ENCODE data around the gene ORC3. TPM values are rescaled to one million over a fixed set of nuclear protein-coding genes. Genes with fewer than 3 reads are reported as not detected.

The ORC3 gene
- total RNA-seq, 6 donors from 2014 or later: 10.3 to 27.2 (median 17.2) TPM

DNA sequence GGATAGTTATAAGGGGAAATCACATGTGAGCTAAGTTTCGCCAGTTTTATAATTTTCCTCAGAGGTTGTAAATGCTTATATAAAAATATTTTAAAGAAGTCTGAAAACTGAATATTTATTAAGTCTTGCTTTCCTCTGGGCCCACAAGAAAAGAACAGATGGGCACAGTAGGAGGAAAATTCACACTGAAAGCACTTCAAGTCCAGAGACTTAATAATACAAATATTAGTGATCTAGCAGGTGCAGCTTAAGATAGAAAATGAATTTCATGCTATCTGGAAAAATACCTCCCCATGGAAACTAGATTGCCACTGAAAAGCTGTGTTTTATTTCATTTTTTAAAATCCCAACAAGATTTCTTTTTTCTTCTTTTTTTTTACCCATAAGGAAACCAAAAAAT, 47.2 kb downstream of the ORC3 start:
- Histone ChIP-seq H3K9me3 (no peaks in the 10 kb centered on the region), H3K27ac (no peak overlapping the region), H3K4me3 (no peak overlapping the region), H3K36me3 (peaks cover 0 to 21% (median 8%) of the 10 kb centered on the region in 4 donors), H3K27me3 (no peaks in the 10 kb centered on the region), H3K4me1 (no peaks in the 10 kb centered on the region)
- ATAC-seq (ENCODE audit: low FRiP score in 2 of 2) (no peak), DNase-seq (no peak)
- 94 to 95% methylated on average over 1 of the region's 1 CpG for WGBS, 2 donors
- no peak for TF ChIP-seq POLR2AphosphoS5 (IDR thresholded peaks at IDR 0.05)
- TF ChIP-seq, protein P1, sequence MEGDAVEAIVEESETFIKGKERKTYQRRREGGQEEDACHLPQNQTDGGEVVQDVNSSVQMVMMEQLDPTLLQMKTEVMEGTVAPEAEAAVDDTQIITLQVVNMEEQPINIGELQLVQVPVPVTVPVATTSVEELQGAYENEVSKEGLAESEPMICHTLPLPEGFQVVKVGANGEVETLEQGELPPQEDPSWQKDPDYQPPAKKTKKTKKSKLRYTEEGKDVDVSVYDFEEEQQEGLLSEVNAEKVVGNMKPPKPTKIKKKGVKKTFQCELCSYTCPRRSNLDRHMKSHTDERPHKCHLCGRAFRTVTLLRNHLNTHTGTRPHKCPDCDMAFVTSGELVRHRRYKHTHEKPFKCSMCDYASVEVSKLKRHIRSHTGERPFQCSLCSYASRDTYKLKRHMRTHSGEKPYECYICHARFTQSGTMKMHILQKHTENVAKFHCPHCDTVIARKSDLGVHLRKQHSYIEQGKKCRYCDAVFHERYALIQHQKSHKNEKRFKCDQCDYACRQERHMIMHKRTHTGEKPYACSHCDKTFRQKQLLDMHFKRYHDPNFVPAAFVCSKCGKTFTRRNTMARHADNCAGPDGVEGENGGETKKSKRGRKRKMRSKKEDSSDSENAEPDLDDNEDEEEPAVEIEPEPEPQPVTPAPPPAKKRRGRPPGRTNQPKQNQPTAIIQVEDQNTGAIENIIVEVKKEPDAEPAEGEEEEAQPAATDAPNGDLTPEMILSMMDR (IDR thresholded peaks at IDR 0.05): no peak
- TF ChIP-seq EP300 (IDR thresholded peaks at IDR 0.05): no peak
- TF ChIP-seq POLR2A (IDR thresholded peaks at IDR 0.05): no peak

DNA sequence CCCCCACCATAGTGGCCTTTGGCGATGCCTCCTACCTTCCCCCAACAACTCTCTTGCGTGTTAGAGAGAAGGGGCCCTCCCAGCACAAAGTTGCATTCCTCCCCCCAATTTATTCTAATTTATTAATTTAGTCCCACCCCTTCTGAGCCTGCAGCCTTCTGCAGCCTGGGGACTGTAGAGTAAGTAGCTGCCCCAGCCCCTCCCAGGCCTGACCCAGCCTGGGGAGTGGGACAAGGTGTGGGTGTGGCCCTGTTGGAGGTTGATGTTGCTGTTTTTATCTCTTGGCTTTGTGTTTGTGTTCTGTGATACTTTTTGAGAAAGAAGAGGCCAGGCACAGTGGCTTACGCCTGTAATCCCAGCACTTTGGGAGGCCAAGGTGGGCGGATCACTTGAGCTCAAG, 49.4 kb downstream of the ORC3 start:
- no peak for DNase-seq
- WGBS, 2 donors: 94 to 100% methylated on average over 3 to 4 of the region's 4 CpGs
- no peaks in the 10 kb centered on the region for H3K27me3 ChIP-seq
- H3K9me3 ChIP-seq: no peaks in the 10 kb centered on the region
- H3K36me3 ChIP-seq: peaks cover 0 to 21% (median 8%) of the 10 kb centered on the region in 4 donors
- no peak for ATAC-seq (ENCODE audit: low FRiP score in 2 of 2)
- TF ChIP-seq POLR2A (IDR thresholded peaks at IDR 0.05) (no peak), POLR2AphosphoS5 (IDR thresholded peaks at IDR 0.05) (no peak), EP300 (IDR thresholded peaks at IDR 0.05) (no peak)
- TF ChIP-seq, protein P1 (IDR thresholded peaks at IDR 0.05): no peak
- no peaks in the 10 kb centered on the region for H3K4me1 ChIP-seq
- no peak overlapping the region for H3K4me3 ChIP-seq
- H3K27ac ChIP-seq: no peak overlapping the region

DNA sequence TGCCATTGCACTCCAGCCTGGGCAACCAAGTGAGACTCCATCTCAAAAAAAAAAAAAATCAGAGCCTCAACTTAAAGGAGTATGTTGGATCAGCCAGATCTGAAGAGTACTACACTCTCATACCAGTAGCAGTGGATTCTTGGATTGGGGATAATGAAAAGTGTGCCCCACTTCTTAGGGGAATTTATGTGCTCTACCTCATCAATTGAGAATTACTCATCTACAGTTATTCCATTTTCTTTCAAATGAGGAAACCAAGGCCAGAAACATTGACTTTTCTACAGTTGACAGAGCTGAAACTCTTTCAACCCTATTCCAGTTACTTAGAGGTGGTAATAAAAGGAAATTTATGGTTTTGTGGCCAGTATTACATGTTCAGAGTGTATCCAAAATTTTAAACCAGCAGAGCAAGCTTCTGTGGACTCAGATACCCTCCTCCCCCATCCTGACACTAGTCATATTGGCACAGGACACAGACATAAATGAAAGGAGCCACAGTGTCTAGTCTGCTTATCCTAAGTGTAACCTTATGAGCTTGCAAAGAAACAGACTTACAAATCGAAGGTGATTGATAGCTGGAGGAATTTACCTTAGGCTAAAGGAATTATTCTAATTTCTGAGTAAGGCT, 51.2 kb downstream of the ORC3 start:
- DNase-seq (no peak), ATAC-seq (ENCODE audit: low FRiP score in 2 of 2) (no peak)
- no peak overlapping the region for H3K27ac ChIP-seq
- TF ChIP-seq POLR2AphosphoS5 (IDR thresholded peaks at IDR 0.05) (no peak), POLR2A (IDR thresholded peaks at IDR 0.05) (no peak), EP300 (IDR thresholded peaks at IDR 0.05) (no peak)
- TF ChIP-seq, protein P1 (IDR thresholded peaks at IDR 0.05): no peak
- no peaks in the 10 kb centered on the region for H3K9me3 ChIP-seq
- H3K36me3 ChIP-seq: peaks cover 0 to 13% (median 8%) of the 10 kb centered on the region in 4 donors
- no peaks in the 10 kb centered on the region for H3K27me3 ChIP-seq
- H3K4me1 ChIP-seq: no peaks in the 10 kb centered on the region
- H3K4me3 ChIP-seq: no peak overlapping the region
- 87 to 88% methylated on average over 1 of the region's 1 CpG for WGBS, 2 donors

DNA sequence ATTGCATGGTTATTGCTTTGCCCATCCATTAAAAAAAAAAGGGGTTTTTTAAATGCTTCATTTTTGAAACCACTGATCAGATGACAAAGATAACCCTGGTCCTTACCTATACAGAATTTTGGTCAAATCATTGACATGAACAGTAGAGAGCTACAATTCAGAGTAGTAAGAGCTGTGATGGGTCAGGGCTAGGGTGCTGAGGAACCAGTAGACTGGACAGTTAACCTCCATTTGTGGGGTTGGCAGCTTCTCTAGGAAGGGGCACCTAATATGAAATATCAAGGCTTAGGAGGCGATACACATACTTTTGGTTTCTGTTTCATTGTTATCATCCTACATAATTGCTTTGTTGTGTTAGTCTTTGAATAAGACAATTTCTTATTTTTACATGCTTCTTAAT, 55.1 kb downstream of the ORC3 start:
- peak overlapping the region in 1 of 4 donors; percentile 30 for H3K27ac ChIP-seq
- ATAC-seq (ENCODE audit: low FRiP score in 2 of 2) (no peak), DNase-seq (no peak)
- H3K9me3 ChIP-seq: no peaks in the 10 kb centered on the region
- H3K27me3 ChIP-seq: no peaks in the 10 kb centered on the region
- no peaks in the 10 kb centered on the region for H3K4me1 ChIP-seq
- 48 to 50% methylated on average over 1 of the region's 1 CpG for WGBS, 2 donors
- H3K4me3 ChIP-seq: peak overlapping the region in 2 of 4 donors; percentile 3 to 4
- TF ChIP-seq POLR2A (IDR thresholded peaks at IDR 0.05): no peak
- TF ChIP-seq, protein P1 (IDR thresholded peaks at IDR 0.05): no peak
- TF ChIP-seq EP300 (IDR thresholded peaks at IDR 0.05): no peak
- no peak for TF ChIP-seq POLR2AphosphoS5 (IDR thresholded peaks at IDR 0.05)
- no peaks in the 10 kb centered on the region for H3K36me3 ChIP-seq

Data from upper lobe of left lung (tissue), 6 donors.